ENCODE data around the gene RAD51B. TPM values are rescaled to one million over a fixed set of nuclear protein-coding genes. Genes with fewer than 3 reads are reported as not detected.

Gene RAD51B
- total and polyA plus RNA-seq, 9 of the 15 experiments (the other 6 are each of a cell fraction or from before 2014, with no cell fraction given), result 8.5 to 17.3 (median 11.3) TPM

DNA sequence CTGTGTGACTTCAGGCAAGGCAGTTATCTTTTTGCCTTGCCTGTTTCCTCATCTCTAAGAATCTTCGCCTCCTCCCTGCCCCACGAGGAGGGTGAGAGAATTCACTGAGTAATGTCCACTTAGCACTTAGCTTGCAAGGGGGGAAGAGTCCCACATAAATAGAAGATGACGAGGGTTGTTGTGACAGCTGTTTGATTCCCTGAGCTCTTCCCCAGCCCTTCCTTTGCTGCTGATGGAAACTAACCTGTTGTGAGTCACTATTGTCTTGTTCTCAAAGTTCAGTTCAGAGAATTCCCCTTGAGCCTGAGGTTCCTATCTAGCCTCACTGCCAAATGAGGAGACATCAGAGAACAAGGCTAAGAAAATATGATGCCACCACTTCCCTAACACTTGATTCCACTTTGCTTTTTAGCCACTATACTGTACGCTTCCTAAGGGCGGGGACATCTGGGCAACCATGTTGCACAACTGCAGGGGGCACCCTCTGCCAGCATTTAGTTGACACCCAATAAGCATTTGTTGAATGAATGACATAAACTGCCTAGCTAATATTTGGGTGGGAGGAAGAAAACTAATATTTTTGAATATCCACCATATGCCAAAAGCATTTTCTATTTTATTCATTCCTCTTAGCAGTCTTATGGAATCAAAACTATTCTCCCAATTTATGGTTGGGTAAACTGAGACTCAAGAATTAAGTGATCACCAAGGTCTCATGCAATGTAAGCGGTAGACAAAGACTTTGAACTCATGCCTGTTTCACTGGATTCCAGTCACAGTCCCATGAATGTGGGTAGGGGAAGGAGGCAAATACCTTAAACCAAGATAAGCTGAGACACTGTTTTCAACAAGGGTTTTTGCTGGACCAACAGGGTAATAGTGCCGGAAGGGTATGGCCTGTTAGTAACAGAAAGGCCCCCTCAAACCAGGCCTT lies 895.7 kb downstream of the RAD51B start:
- FAIRE-seq, result peak; percentile 74
- Histone ChIP-seq H4K20me1 (replicated peaks; ENCODE audit: control insufficient read depth, insufficient read depth, low read length) (no peaks in the 10 kb centered on the region), H3K4me2 (ENCODE audit: insufficient read depth, low read length) (no peak overlapping the region), H3K4me3 (no peak overlapping the region), H3K27ac (ENCODE audit: extremely low read depth, low read depth, low read length) (no peak overlapping the region), H3K4me1 (replicated peaks in 1 of 2; ENCODE audit: control insufficient read depth in 2 of 2, insufficient read depth in 2 of 2, low read length in 2 of 2) (peaks cover 7 to 33% of the 10 kb centered on the region in 2 experiments; a peak in 4 of 5 replicates), H3K9ac (ENCODE audit: insufficient read depth in 1 of 2, low read depth in 2 of 2, low read length in 2 of 2) (no peak overlapping the region), H3K36me3 (ENCODE audit: control insufficient read depth, insufficient read depth, low read length) (no peaks in the 10 kb centered on the region), H3K9me3 (replicated peaks; ENCODE audit: control insufficient read depth, insufficient read depth, low read depth, low read length) (no peaks in the 10 kb centered on the region), H3K27me3 (ENCODE audit: control insufficient read depth in 2 of 2, insufficient read depth in 2 of 2, low read length in 2 of 2) (no peaks in the 10 kb centered on the region), H3K9me1 (ENCODE audit: control insufficient read depth, insufficient read depth, low read length) (no peaks in the 10 kb centered on the region), H2AFZ (ENCODE audit: low read depth, low read length) (no peak overlapping the region), H3K79me2 (ENCODE audit: control insufficient read depth, insufficient read depth, low read length) (no peaks in the 10 kb centered on the region)
- no TSS peak for BruUV-seq (replicated peaks)
- WGBS (ENCODE audit: insufficient coverage, low coverage, missing lambda C conversion rate), result 64% methylated on average over 7 of the region's 7 CpGs
- ChIA-PET CTCF (ENCODE audit: low intra/inter-chr PET ratio) (no interaction called here), POLR2A (interaction anchor here (1.6 kb wide), 1 partner anchor 7 kb away, joined by 5 read pairs; no protein-coding TSS in a partner anchor)
- in situ Hi-C loops (cut with MboI), result loop anchor here (5.0 kb wide), 1 partner anchor 67 kb away; no protein-coding TSS in a partner anchor
- no peak for ATAC-seq
- DNase-seq (ENCODE audit: extremely low read depth in 1 of 4, low spot score in 3 of 4), result peak in 2 of 4 experiments; percentile 23 to 49
- intact Hi-C loops (cut with micrococcal nuclease), result loop anchor here (5.0 kb wide), 1 partner anchor 42 kb away; no protein-coding TSS in a partner anchor
- TF ChIP-seq, protein P1, sequence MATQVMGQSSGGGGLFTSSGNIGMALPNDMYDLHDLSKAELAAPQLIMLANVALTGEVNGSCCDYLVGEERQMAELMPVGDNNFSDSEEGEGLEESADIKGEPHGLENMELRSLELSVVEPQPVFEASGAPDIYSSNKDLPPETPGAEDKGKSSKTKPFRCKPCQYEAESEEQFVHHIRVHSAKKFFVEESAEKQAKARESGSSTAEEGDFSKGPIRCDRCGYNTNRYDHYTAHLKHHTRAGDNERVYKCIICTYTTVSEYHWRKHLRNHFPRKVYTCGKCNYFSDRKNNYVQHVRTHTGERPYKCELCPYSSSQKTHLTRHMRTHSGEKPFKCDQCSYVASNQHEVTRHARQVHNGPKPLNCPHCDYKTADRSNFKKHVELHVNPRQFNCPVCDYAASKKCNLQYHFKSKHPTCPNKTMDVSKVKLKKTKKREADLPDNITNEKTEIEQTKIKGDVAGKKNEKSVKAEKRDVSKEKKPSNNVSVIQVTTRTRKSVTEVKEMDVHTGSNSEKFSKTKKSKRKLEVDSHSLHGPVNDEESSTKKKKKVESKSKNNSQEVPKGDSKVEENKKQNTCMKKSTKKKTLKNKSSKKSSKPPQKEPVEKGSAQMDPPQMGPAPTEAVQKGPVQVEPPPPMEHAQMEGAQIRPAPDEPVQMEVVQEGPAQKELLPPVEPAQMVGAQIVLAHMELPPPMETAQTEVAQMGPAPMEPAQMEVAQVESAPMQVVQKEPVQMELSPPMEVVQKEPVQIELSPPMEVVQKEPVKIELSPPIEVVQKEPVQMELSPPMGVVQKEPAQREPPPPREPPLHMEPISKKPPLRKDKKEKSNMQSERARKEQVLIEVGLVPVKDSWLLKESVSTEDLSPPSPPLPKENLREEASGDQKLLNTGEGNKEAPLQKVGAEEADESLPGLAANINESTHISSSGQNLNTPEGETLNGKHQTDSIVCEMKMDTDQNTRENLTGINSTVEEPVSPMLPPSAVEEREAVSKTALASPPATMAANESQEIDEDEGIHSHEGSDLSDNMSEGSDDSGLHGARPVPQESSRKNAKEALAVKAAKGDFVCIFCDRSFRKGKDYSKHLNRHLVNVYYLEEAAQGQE (IDR thresholded peaks at IDR 0.05; ENCODE audit: borderline replicate concordance), result 0 out of 2 replicates have a peak, but pooled peaks have one; percentile 6
- TF ChIP-seq, protein P1 (CRISPR knock-in tag; IDR thresholded peaks at IDR 0.05; ENCODE audit: low read depth), result no peak
- TF ChIP-seq, protein P2, sequence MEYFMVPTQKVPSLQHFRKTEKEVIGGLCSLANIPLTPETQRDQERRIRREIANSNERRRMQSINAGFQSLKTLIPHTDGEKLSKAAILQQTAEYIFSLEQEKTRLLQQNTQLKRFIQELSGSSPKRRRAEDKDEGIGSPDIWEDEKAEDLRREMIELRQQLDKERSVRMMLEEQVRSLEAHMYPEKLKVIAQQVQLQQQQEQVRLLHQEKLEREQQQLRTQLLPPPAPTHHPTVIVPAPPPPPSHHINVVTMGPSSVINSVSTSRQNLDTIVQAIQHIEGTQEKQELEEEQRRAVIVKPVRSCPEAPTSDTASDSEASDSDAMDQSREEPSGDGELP (CRISPR knock-in tag; IDR thresholded peaks at IDR 0.05; ENCODE audit: borderline replicate concordance), result 0 out of 2 replicates have a peak, but pooled peaks have one; percentile 37
- TF ChIP-seq MEIS2 (IDR thresholded peaks at IDR 0.05; ENCODE audit: partially characterized antibody) (peak; percentile 15), RAD51 (IDR thresholded peaks at IDR 0.05; ENCODE audit: borderline replicate concordance, low read depth) (no peak), SREBF2 (CRISPR knock-in tag; IDR thresholded peaks at IDR 0.05) (no peak), RAD21 (CRISPR knock-in tag; conservative IDR thresholded peaks at IDR 0.05 in 1 of 2, IDR thresholded peaks at IDR 0.05 in 1 of 2) (peak in 1 of 2 experiments; percentile 33; a peak in 1 of 4 replicates)
- TF ChIP-seq, protein P3, sequence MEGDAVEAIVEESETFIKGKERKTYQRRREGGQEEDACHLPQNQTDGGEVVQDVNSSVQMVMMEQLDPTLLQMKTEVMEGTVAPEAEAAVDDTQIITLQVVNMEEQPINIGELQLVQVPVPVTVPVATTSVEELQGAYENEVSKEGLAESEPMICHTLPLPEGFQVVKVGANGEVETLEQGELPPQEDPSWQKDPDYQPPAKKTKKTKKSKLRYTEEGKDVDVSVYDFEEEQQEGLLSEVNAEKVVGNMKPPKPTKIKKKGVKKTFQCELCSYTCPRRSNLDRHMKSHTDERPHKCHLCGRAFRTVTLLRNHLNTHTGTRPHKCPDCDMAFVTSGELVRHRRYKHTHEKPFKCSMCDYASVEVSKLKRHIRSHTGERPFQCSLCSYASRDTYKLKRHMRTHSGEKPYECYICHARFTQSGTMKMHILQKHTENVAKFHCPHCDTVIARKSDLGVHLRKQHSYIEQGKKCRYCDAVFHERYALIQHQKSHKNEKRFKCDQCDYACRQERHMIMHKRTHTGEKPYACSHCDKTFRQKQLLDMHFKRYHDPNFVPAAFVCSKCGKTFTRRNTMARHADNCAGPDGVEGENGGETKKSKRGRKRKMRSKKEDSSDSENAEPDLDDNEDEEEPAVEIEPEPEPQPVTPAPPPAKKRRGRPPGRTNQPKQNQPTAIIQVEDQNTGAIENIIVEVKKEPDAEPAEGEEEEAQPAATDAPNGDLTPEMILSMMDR (IDR thresholded peaks at IDR 0.05 in 2 of 3, conservative IDR thresholded peaks at IDR 0.05 in 1 of 3; ENCODE audit: insufficient read depth in 2 of 3, low read depth in 1 of 3, low read length in 3 of 3), result peak in 1 of 3 experiments; percentile 23; a peak in 1 of 6 replicates

Data from K562 (cell line).